Thyroid gland (tissue), 4 donors: ENCODE results near the gene FAM118A. TPM values are rescaled to one million over a fixed set of nuclear protein-coding genes. Genes with fewer than 3 reads are reported as not detected.

Experiments used
- DNase-seq, 2 donors: peaks; one replicate each; pipeline ENCODE4 v3.0.0-alpha.2; 2019
- H3K27ac ChIP-seq, 3 donors: fragments of 200-600 bp; sonication (generic); 1 replicate in 2 of 3; 2 replicates in 1 of 3; pipeline ENCODE4 v1.5.1; 2016 to 2019; ENCODE audit warnings: mild to moderate bottlenecking in 1 of 3, moderate library complexity in 1 of 3
- H3K27me3 ChIP-seq: fragments of 200-600 bp; sonication (generic); one replicate; pipeline ENCODE4 v1.5.1; 2019
- H3K36me3 ChIP-seq, 2 donors: fragments of 200-600 bp; sonication (generic); one replicate each; pipeline ENCODE4 v1.5.1; 2016 to 2019
- H3K4me1 ChIP-seq, 2 donors: fragments of 200-600 bp; sonication (generic); one replicate each; pipeline ENCODE4 v1.5.1; 2017 to 2019
- H3K4me3 ChIP-seq, 3 donors: fragments of 200-600 bp; sonication (generic); replicated peaks in 1 of 3; 1 replicate in 2 of 3; 2 replicates in 1 of 3; pipeline ENCODE4 v1.5.1; 2016; ENCODE audit warnings: mild to moderate bottlenecking in 1 of 3
- H3K9me3 ChIP-seq: fragments of 200-600 bp; sonication (generic); one replicate; pipeline ENCODE4 v1.5.1; 2017
- CTCF ChIP-seq, 6 experiments: fragments of 200-600 bp in 3 of 6; fragments of 450-650 bp in 3 of 6; sonication (generic) in 3 of 6; IDR thresholded peaks; one replicate each; pipeline ENCODE4 v1.5.1; 2016 to 2019; ENCODE audit warnings: antibody characterized with exemption in 6 of 6, mild to moderate bottlenecking in 2 of 6, inconsistent platforms in 1 of 6, moderate library complexity in 1 of 6
- POLR2A ChIP-seq, 2 donors: fragments of 450-650 bp; IDR thresholded peaks; one replicate each; pipeline ENCODE4 v1.6.1; 2017; ENCODE audit warnings: antibody characterized with exemption in 2 of 2, mild to moderate bottlenecking in 2 of 2, moderate library complexity in 1 of 2
- WGBS, 2 donors: methylation state at CpG; one replicate each; pipeline ENCODE4 v1.1.5; 2017; 5-methylcytosine and 5-hydroxymethylcytosine counted together
- intact Hi-C: fragments of 100-400 bp; cut with DNase I; formaldehyde crosslinking; loops from one replicate; pipeline ENCODE4 v1.15.1; 2023
- total RNA-seq, 4 donors: library from RNA; depleted of rRNA; stranded (reverse); fragments of >200 nt; gene quantifications; one replicate each; pipeline ENCODE4 v1.2.3, GENCODE V29; 2016

FAM118A gene
- total RNA-seq, 4 donors from 2014 or later, result 15.7 to 104 (median 75.3) TPM

GRCh38 chr22:45314786-45315185 lies 5.1 kb downstream of the FAM118A start:
- no peak for DNase-seq
- TF ChIP-seq CTCF (IDR thresholded peaks at IDR 0.05) (no peak), POLR2A (IDR thresholded peaks at IDR 0.05) (no peak)
- Histone ChIP-seq H3K4me3 (no peak overlapping the region), H3K27ac (no peak overlapping the region), H3K36me3 (no peaks in the 10 kb centered on the region), H3K9me3 (no peaks in the 10 kb centered on the region), H3K4me1 (peaks cover 12 to 32% of the 10 kb centered on the region in 2 donors), H3K27me3 (no peaks in the 10 kb centered on the region)
- intact Hi-C loops, result no loop called here
- 93 to 98% methylated on average over 6 of the region's 6 CpGs for WGBS, 2 donors

- TF ChIP-seq CTCF (IDR thresholded peaks at IDR 0.05) (no peak), POLR2A (IDR thresholded peaks at IDR 0.05) (no peak)
- intact Hi-C loops, result no loop called here
- Histone ChIP-seq H3K4me1 (peaks cover 5 to 17% of the 10 kb centered on the region in 2 donors), H3K36me3 (no peaks in the 10 kb centered on the region), H3K4me3 (no peak overlapping the region), H3K27ac (peak overlapping the region in 2 of 3 donors; percentile 69 to 78), H3K27me3 (no peaks in the 10 kb centered on the region), H3K9me3 (no peaks in the 10 kb centered on the region)
- DNase-seq, result no peak
- 85 to 89% methylated on average over 9 of the region's 9 CpGs for WGBS, 2 donors
Observed at GRCh38 chr22:45316796-45317526, 7.2 kb downstream of the FAM118A start.

GRCh38 chr22:45317551-45318167 lies 7.9 kb downstream of the FAM118A start:
- TF ChIP-seq POLR2A (IDR thresholded peaks at IDR 0.05) (no peak), CTCF (IDR thresholded peaks at IDR 0.05) (peak in 4 of 6 experiments; percentile 14 to 27 (median 20))

GRCh38 chr22:45318168-45318557 lies 8.4 kb downstream of the FAM118A start:
- no peaks in the 10 kb centered on the region for H3K9me3 ChIP-seq
- TF ChIP-seq CTCF (IDR thresholded peaks at IDR 0.05) (no peak), POLR2A (IDR thresholded peaks at IDR 0.05) (no peak)
- H3K36me3 ChIP-seq, result peaks cover 3 to 6% of the 10 kb centered on the region in 2 donors
- 11 to 18% methylated on average over 8 of the region's 8 CpGs for WGBS, 2 donors
- no peak overlapping the region for H3K4me3 ChIP-seq
- peak; percentile 69 to 72 for DNase-seq
- H3K4me1 ChIP-seq, result peaks cover 5 to 17% of the 10 kb centered on the region in 2 donors
- intact Hi-C loops, result no loop called here
- no peaks in the 10 kb centered on the region for H3K27me3 ChIP-seq
- H3K27ac ChIP-seq, result peak overlapping the region; percentile 66 to 78 (median 69)

More at GRCh38 chr22:45317551-45318167, 7.9 kb downstream of the FAM118A start:
- H3K4me3 ChIP-seq, result no peak overlapping the region
- peak overlapping the region; percentile 66 to 78 (median 69) for H3K27ac ChIP-seq
- H3K27me3 ChIP-seq, result no peaks in the 10 kb centered on the region
- intact Hi-C loops, result no loop called here
- H3K36me3 ChIP-seq, result peaks cover 0 to 4% of the 10 kb centered on the region in 2 donors
- no peaks in the 10 kb centered on the region for H3K9me3 ChIP-seq
- 56 to 62% methylated on average over 18 to 19 of the region's 19 CpGs for WGBS, 2 donors
- H3K4me1 ChIP-seq, result peaks cover 5 to 17% of the 10 kb centered on the region in 2 donors
- DNase-seq, result peak; percentile 34 to 44
